Dendritic cell treated with granulocyte-macrophage colony-stimulating factor and Interleukin-4, amounts not matched to agents 40 ng/mL and 50 ng/mL, for 4 days (primary cell): ENCODE data around the gene BMS1.

ENCODE experiments used
- H3K27ac Mint-ChIP-seq: one replicate; pipeline ENCODE4 v1.8.0; 2022; ENCODE audit warnings: mild to moderate bottlenecking, mixed read lengths
- H3K27me3 Mint-ChIP-seq: one replicate; pipeline ENCODE4 v1.8.0; 2022; ENCODE audit warnings: mild to moderate bottlenecking, mixed read lengths
- H3K36me3 Mint-ChIP-seq: one replicate; pipeline ENCODE4 v1.8.0; 2022; ENCODE audit warnings: low read depth, mixed read lengths
- H3K4me1 Mint-ChIP-seq: one replicate; pipeline ENCODE4 v1.8.0; 2022; ENCODE audit warnings: low read depth, mixed read lengths
- H3K4me3 Mint-ChIP-seq: one replicate; pipeline ENCODE4 v1.8.0; 2022; ENCODE audit warnings: mild to moderate bottlenecking, moderate library complexity, mixed read lengths
- H3K9me3 Mint-ChIP-seq: one replicate; pipeline ENCODE4 v1.8.0; 2022; ENCODE audit warnings: mixed read lengths
- intact Hi-C: fragments of 100-400 bp; cut with micrococcal nuclease; formaldehyde crosslinking; loops from one replicate; pipeline ENCODE4 v1.15.0; 2022

Gene BMS1

DNA sequence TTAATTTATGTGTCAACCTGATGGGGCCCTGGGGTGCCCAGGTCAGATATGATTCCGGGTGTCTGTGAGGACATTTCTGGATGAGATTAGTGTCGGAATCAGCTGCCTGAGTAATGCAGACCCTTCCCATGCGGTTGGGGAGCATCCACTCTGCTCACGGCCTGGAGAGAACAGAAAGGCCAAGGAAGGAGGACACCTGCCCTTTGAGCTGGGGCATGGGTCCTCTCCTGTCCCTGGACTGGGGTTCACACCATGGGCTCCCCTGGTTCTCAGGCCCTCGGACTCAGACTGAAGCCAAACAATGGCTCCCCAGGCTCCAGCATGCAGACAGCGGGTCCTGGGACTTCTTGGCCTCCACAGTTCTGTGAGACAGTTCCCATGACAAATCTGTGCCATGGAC, 94.3 kb downstream of the BMS1 start:
- intact Hi-C loops, result no loop called here
- H3K36me3 Mint-ChIP-seq, result no peaks in the 10 kb centered on the region
- no peak overlapping the region for H3K4me3 Mint-ChIP-seq
- peaks cover 2% of the 10 kb centered on the region for H3K27me3 Mint-ChIP-seq
- no peak overlapping the region for H3K27ac Mint-ChIP-seq
- peaks cover 4% of the 10 kb centered on the region for H3K9me3 Mint-ChIP-seq
- no peaks in the 10 kb centered on the region for H3K4me1 Mint-ChIP-seq

DNA sequence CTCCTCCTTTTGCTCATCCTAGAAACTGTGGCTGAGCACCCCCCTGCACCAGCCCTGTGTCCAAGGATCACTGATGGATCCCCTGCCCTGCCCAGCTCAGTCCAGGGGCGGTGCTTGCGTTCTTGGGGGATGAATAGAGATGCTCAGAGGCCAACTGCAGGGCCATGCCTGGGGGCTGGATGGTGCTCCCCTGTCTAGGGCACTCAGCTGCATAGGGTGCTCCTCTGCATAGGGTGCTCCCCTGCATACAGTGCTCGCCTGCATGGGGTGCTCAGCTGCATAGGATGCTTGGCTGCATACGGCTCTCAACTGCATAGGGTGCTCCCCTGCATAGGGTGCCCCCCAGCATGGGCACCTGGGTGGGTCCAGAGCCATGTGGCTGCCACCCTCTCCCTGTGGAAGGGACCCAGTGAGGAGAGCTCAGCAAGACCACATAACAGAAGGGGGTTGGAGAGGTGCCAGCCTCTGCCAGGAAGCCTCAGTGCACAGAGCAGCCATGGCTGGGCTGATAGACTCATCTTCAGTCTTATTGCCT, 95.0 kb downstream of the BMS1 start:
- H3K4me3 Mint-ChIP-seq, result no peak overlapping the region
- H3K4me1 Mint-ChIP-seq, result no peaks in the 10 kb centered on the region

DNA sequence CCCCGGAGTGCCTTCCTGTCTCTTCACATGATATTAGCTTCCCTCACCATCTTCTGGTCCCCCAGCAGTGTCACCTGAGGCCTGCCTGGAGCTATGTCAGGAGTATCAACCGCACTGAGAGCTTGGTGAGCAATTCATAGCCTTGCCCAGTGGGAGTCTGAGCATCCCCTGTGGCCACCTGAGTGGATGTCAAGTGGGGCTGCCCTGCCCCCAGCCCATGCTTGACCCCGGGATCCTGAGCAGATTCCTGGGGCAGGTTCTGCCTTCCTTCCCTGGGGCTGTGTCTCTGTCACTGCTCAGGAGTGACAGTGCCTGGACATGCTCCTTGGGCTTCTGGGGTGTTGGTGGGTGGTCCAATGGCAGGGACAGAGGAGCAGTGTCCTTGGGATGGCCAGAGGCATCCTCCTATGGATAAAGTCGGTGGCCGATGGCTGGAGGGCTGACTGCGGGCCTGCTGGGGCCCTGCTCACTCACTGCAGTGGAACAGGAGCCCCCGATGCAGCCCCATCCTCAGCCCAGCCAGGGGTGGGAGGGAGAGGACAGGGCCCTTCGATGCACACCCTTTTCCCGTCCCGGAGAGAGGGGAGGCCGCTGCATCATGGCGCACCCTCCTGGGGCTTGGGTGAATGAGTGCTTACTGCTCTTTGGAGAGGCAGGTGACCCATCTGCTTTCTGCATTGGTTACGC, 95.7 kb downstream of the BMS1 start:
- H3K36me3 Mint-ChIP-seq, result no peaks in the 10 kb centered on the region

More for the DNA sequence above, 95.0 kb downstream of the BMS1 start:
- intact Hi-C loops, result no loop called here
- Mint-ChIP-seq H3K9me3 (peaks cover 10% of the 10 kb centered on the region), H3K27me3 (peaks cover 5% of the 10 kb centered on the region), H3K36me3 (no peaks in the 10 kb centered on the region), H3K27ac (no peak overlapping the region)

DNA sequence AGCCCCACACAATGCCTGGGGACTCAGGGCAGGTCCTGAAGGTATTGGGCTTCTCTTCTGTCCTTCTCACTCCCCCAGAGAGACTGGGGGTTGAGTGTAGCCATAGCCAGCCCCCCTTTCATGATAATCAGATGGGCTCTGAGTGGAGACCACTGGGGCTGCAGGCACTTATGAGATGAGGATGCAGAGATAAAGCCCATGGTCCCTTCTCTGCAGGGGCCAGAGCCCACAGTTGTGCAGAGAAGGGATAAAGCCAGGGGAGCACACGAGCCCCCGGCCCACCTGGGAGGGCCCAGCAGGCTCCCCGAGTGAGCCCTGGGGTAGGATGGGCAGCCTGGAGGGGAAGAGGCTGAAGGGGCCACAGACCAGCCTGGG, 96.2 kb downstream of the BMS1 start:
- Mint-ChIP-seq H3K9me3 (peaks cover 23% of the 10 kb centered on the region), H3K27ac (no peak overlapping the region), H3K27me3 (peaks cover 6% of the 10 kb centered on the region), H3K4me3 (no peak overlapping the region), H3K4me1 (no peaks in the 10 kb centered on the region), H3K36me3 (no peaks in the 10 kb centered on the region)
- intact Hi-C loops, result no loop called here

More for the DNA sequence above, 95.7 kb downstream of the BMS1 start:
- intact Hi-C loops, result no loop called here
- H3K4me3 Mint-ChIP-seq, result no peak overlapping the region
- peaks cover 6% of the 10 kb centered on the region for H3K27me3 Mint-ChIP-seq
- H3K9me3 Mint-ChIP-seq, result peaks cover 17% of the 10 kb centered on the region
- no peak overlapping the region for H3K27ac Mint-ChIP-seq
- no peaks in the 10 kb centered on the region for H3K4me1 Mint-ChIP-seq

DNA sequence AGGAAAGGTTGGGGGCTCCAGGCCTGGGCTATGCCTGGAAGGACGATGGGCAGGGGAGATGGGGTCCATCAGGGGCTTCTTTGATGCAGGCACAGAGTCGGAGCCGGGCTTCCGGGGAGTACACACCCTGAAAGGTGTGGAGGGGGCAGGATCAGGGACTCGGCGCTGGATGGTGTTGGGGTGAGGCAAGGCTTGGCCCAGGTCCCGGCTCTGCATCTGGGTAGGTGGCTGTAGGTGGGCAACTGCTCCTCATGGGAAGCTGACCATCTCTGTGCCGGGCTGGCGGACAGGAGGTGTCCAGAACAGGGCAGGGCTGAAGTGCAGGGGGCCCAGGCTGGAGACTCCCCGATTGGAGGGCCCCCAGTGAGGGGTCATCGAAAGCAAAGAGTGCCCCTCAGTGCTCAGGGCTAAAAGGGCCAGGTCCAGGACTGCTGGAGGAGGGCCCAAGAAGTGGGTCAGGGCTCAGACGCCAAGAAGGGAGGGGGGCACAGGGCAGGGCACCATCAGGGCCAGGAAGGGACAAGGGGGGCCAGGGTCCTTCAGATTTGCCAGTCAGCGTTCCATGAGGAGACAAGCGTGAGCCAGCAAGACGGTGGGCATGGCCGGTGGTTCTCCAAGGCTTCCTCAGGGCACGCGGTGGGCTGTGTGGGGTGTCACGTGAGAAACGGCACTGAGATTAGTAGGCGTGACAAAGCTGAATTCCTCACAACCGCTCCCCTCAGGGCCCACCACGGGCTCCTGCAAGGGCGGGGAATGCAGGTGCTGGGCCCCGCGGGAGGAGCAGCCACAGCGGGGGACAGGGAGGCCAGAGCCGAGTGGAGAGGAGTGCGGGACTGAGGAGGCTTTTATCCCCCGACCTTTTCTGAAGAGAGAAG, 97.0 kb downstream of the BMS1 start:
- H3K27ac Mint-ChIP-seq, result no peak overlapping the region
- peaks cover 25% of the 10 kb centered on the region for H3K9me3 Mint-ChIP-seq
- H3K36me3 Mint-ChIP-seq, result no peaks in the 10 kb centered on the region
- no peaks in the 10 kb centered on the region for H3K4me1 Mint-ChIP-seq
- H3K27me3 Mint-ChIP-seq, result peaks cover 6% of the 10 kb centered on the region
- intact Hi-C loops, result no loop called here
- H3K4me3 Mint-ChIP-seq, result no peak overlapping the region

DNA sequence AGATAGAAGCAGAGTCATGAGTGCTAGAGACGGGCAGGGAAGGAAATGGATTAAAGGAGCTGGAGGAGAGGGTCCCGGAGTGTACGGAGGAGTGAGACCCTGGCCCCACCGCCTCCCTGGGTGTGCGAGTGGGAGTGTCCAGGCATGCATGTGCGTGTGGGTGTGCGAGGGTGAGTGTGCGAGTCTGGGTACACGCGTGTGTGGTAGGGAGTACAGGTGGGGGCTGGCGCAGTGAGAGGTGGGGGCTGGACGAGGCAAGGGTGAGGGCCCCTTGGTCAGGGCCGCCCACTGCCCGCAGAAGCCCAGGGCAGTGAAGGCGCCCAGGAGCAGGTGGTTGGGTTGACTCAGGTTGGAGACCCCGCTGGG, 97.6 kb downstream of the BMS1 start:
- H3K27me3 Mint-ChIP-seq, result peaks cover 6% of the 10 kb centered on the region
- H3K4me1 Mint-ChIP-seq, result no peaks in the 10 kb centered on the region
- peaks cover 25% of the 10 kb centered on the region for H3K9me3 Mint-ChIP-seq
- H3K27ac Mint-ChIP-seq, result no peak overlapping the region
- intact Hi-C loops, result no loop called here
- H3K4me3 Mint-ChIP-seq, result no peak overlapping the region
- H3K36me3 Mint-ChIP-seq, result no peaks in the 10 kb centered on the region

DNA sequence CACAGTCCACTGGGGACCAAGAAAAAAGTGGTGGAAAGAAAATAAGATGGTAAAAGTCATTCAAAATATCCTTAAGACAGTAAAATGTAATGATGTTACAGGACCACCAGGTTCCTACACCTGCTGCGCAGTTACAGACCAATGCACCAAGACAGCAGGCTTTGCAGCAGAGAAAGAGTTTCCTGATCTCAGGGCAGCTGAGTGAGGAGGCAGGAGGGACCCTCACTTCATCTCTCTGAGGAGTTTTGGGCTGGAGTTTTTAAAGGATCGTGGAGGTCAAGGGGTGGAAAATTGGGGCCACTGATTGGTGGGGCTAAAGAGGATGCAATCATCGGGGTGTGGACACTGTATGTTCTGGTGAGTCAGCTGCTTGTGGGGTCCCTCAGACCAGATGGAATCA, 100.0 kb downstream of the BMS1 start:
- H3K27ac Mint-ChIP-seq, result no peak overlapping the region
- no peaks in the 10 kb centered on the region for H3K4me1 Mint-ChIP-seq
- peaks cover 25% of the 10 kb centered on the region for H3K9me3 Mint-ChIP-seq
- intact Hi-C loops, result no loop called here
- H3K27me3 Mint-ChIP-seq, result peaks cover 6% of the 10 kb centered on the region
- H3K4me3 Mint-ChIP-seq, result no peak overlapping the region
- no peaks in the 10 kb centered on the region for H3K36me3 Mint-ChIP-seq
